AG09319 (cell line): ENCODE measurements around the gene TMEM30A.

Source experiments
- DNase-seq: peaks from one replicate; pipeline ENCODE4 v3.0.0-alpha.2; 2010; ENCODE audit warnings: low read depth; ENCODE audit errors: extremely low read depth
- CTCF ChIP-seq: IDR thresholded peaks from 2 replicates; pipeline ENCODE4 v1.5.1; 2011; ENCODE audit warnings: low read depth, mild to moderate bottlenecking, inconsistent platforms, low read length, moderate library complexity

Gene TMEM30A

GRCh38 chr6:75317503-75318206 lies 33.1 kb upstream of the TMEM30A start:
- peak; percentile 8 for DNase-seq
- TF ChIP-seq CTCF, result no peak

GRCh38 chr6:75315978-75316377 lies 31.4 kb upstream of the TMEM30A start:
- no peak for TF ChIP-seq CTCF
- no peak for DNase-seq

- DNase-seq, result no peak
- no peak for TF ChIP-seq CTCF
These were observed 23.8 kb upstream of the TMEM30A start for GRCh38 chr6:75308250-75308988.

GRCh38 chr6:75307364-75308004 lies 22.9 kb upstream of the TMEM30A start:
- DNase-seq, result no peak
- TF ChIP-seq CTCF, result no peak

GRCh38 chr6:75306064-75306463 lies 21.5 kb upstream of the TMEM30A start:
- DNase-seq, result no peak
- TF ChIP-seq CTCF, result no peak

GRCh38 chr6:75305573-75305972 lies 21.0 kb upstream of the TMEM30A start:
- no peak for DNase-seq
- no peak for TF ChIP-seq CTCF

GRCh38 chr6:75302280-75302679 lies 17.7 kb upstream of the TMEM30A start:
- TF ChIP-seq CTCF, result no peak
- DNase-seq, result no peak
